B cell (primary cell): ENCODE measurements around the gene SLC2A14. TPM values are rescaled to one million over a fixed set of nuclear protein-coding genes. Genes with fewer than 3 reads are reported as not detected.

Experiments
- ATAC-seq: fragments of 200-7000 bp; cut with Tn5 transposase; one replicate; pipeline ENCODE4 v1.10.0; 2021; ENCODE audit warnings: low read depth, mild to moderate bottlenecking, moderate number of reproducible peaks, moderate library complexity
- CTCF ChIA-PET: fragments of 350-600 bp; sonication (Branson Sonifier 250); formaldehyde crosslinking; loops from one replicate; lab custom pipeline; 2021; ENCODE audit warnings: antibody characterized with exemption, inconsistent platforms; lab: Charles Lee
- POLR2A ChIA-PET: fragments of 350-600 bp; sonication (Branson Sonifier 250); formaldehyde crosslinking; loops from one replicate; lab custom pipeline; 2021; ENCODE audit warnings: antibody characterized with exemption; lab: Charles Lee
- DNase-seq: peaks from one replicate; pipeline ENCODE4 v3.0.0; 2013
- H2AFZ ChIP-seq: 2 replicates; pipeline ENCODE4 v1.6.1; 2012; ENCODE audit warnings: mild to moderate bottlenecking, low read depth, low read length; ENCODE audit not compliant: insufficient read depth, poor library complexity, severe bottlenecking
- H3K27ac ChIP-seq, 2 donors: 1 replicate in 1 of 2; 2 replicates in 1 of 2; pipeline ENCODE4 v1.5.1; 2012 to 2013; ENCODE audit warnings: low read length in 2 of 2, mild to moderate bottlenecking in 2 of 2, moderate library complexity in 1 of 2
- H3K27me3 ChIP-seq, 4 experiments: fragments of 200-600 bp in 1 of 4; sonication (generic) in 1 of 4; replicated peaks in 1 of 4; 1 replicate in 2 of 4; 2 replicates in 2 of 4; pipeline versions ENCODE4 v1.6.1 to v1.7.0; 2013 to 2016; ENCODE audit warnings: low read length in 3 of 4, mild to moderate bottlenecking in 2 of 4, mixed read lengths in 1 of 4, moderate library complexity in 1 of 4; ENCODE audit not compliant: insufficient read depth in 4 of 4, control insufficient read depth in 3 of 4; ENCODE audit errors: control extremely low read depth in 1 of 4
- H3K36me3 ChIP-seq, 2 experiments: replicated peaks in 1 of 2; 1 replicate in 1 of 2; 2 replicates in 1 of 2; pipeline versions ENCODE4 v1.6.1 to v1.7.1; 2013; ENCODE audit warnings: low read length in 1 of 2; ENCODE audit not compliant: insufficient read depth in 2 of 2, control insufficient read depth in 1 of 2; ENCODE audit errors: control extremely low read depth in 1 of 2, extremely low read depth in 1 of 2
- H3K4me1 ChIP-seq, 2 donors: fragments of 200-600 bp in 1 of 2; sonication (generic) in 1 of 2; 1 replicate in 1 of 2; 2 replicates in 1 of 2; pipeline versions ENCODE4 v1.5.1 to v1.6.1; 2013 to 2017; ENCODE audit warnings: low read length in 2 of 2; ENCODE audit not compliant: control insufficient read depth in 2 of 2, insufficient read depth in 2 of 2
- H3K4me2 ChIP-seq: replicated peaks from 2 replicates; pipeline ENCODE3; 2012; ENCODE audit warnings: mild to moderate bottlenecking, low read depth, low read length; ENCODE audit not compliant: poor library complexity, severe bottlenecking
- H3K4me3 ChIP-seq, 5 experiments: fragments of 200-600 bp in 1 of 5; sonication (generic) in 1 of 5; 1 replicate in 3 of 5; 2 replicates in 2 of 5; pipeline versions ENCODE4 v1.5.1 to v1.7.0; 2011 to 2016; ENCODE audit warnings: low read length in 4 of 5, mild to moderate bottlenecking in 4 of 5, low read depth in 2 of 5, control low read depth in 1 of 5, moderate library complexity in 1 of 5; ENCODE audit not compliant: insufficient read depth in 1 of 5; ENCODE audit errors: control extremely low read depth in 1 of 5, extremely low read depth in 1 of 5
- H3K79me2 ChIP-seq: fragments of 200-600 bp; sonication (generic); one replicate; pipeline ENCODE4 v1.6.0; 2016; ENCODE audit warnings: low read length; ENCODE audit not compliant: control insufficient read depth, insufficient read depth
- H3K9ac ChIP-seq: fragments of 200-600 bp; sonication (generic); 2 replicates; pipeline ENCODE4 v1.6.1; 2017; ENCODE audit warnings: mild to moderate bottlenecking, low read length, moderate library complexity
- H3K9me3 ChIP-seq, 3 donors: one replicate each; pipeline versions ENCODE4 v1.6.1 to v1.7.1; 2013; ENCODE audit warnings: low read length in 2 of 3; ENCODE audit not compliant: control insufficient read depth in 2 of 3, insufficient read depth in 1 of 3; ENCODE audit errors: control extremely low read depth in 1 of 3
- H4K20me1 ChIP-seq: 2 replicates; pipeline ENCODE4 v1.6.0; 2012; ENCODE audit warnings: mild to moderate bottlenecking, low read length; ENCODE audit not compliant: insufficient read depth, control insufficient read depth, poor library complexity, severe bottlenecking
- H3K27ac Mint-ChIP-seq: one replicate; pipeline ENCODE4 v1.8.0; 2021; ENCODE audit warnings: mixed read lengths
- H3K27me3 Mint-ChIP-seq: one replicate; pipeline ENCODE4 v1.8.0; 2021; ENCODE audit warnings: mixed read lengths
- H3K4me1 Mint-ChIP-seq: one replicate; pipeline ENCODE4 v1.8.0; 2021; ENCODE audit warnings: mixed read lengths
- H3K4me3 Mint-ChIP-seq: one replicate; pipeline ENCODE4 v1.8.0; 2021; ENCODE audit warnings: mixed read lengths
- H3K9me3 Mint-ChIP-seq: one replicate; pipeline ENCODE4 v1.8.0; 2022; ENCODE audit warnings: mixed read lengths; ENCODE audit not compliant: insufficient read depth
- EZH2 ChIP-seq: IDR thresholded peaks from 2 replicates; pipeline ENCODE4 v1.6.1; 2012; ENCODE audit warnings: borderline replicate concordance, low read depth, mild to moderate bottlenecking, moderate library complexity, low read length; ENCODE audit not compliant: insufficient read depth, poor library complexity, severe bottlenecking
- WGBS: methylation state at CpG from one replicate; pipeline ENCODE4 v1.1.5; 2013; ENCODE audit warnings: missing lambda C conversion rate; ENCODE audit not compliant: insufficient coverage; 5-methylcytosine and 5-hydroxymethylcytosine counted together
- intact Hi-C: fragments of 100-400 bp; cut with micrococcal nuclease; formaldehyde crosslinking; loops from one replicate; pipeline ENCODE4 v1.10.0; 2022
- polyA plus RNA-seq: library from polyadenylated mRNA; depleted of rRNA; stranded (reverse); fragments of >200 nt; gene quantifications from 2 replicates; pipeline ENCODE4 v1.2.3, GENCODE V29; 2012
- total RNA-seq, 2 donors: library from RNA; stranded (reverse); fragments of 120-200 nt in 1 of 2; gene quantifications; 1 replicate in 1 of 2; 2 replicates in 1 of 2; pipeline versions ENCODE4 v1.2.3 to v1.2.4, GENCODE V29; 2013 to 2022
- TF ChIP-seq, protein P1 (sequence below): fragments of 200-600 bp; IDR thresholded peaks from one replicate; pipeline ENCODE4 v1.8.0; 2022; ENCODE audit warnings: antibody characterized with exemption, mild to moderate bottlenecking

The SLC2A14 gene
- total and polyA plus RNA-seq, 2 donors (not counting 1 experiment from before 2014, with no cell fraction given): 2.5 to 4.7 TPM

DNA sequence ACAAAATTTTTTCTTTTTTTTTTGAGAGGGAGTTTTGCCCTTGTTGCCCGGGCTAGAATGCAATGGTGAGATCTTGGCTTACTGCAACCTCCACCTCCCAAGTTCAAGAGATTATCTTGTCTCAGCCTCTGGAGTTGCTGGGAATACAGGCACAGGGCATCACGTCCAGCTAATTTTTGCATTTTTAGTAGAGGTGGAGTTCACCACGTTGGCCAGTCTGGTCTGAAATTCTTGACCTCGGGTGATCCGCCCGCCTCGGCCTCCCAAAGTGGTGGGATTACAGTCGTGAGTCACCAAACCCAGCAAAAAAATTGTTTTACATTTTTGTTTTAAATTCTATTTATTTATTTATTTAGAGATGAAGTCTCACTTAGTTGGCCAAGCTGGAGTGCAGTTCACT lies 4.7 kb upstream of the SLC2A14 start:
- H3K4me1 ChIP-seq: peaks cover 5 to 9% of the 10 kb centered on the region in 2 donors
- no peaks in the 10 kb centered on the region for H3K4me1 Mint-ChIP-seq
- ATAC-seq (no peak), DNase-seq (no peak)
- no peak overlapping the region for H3K27ac Mint-ChIP-seq
- WGBS: 70% methylated on average over 2 of the region's 8 CpGs
- H3K27ac ChIP-seq: no peak overlapping the region
- no peaks in the 10 kb centered on the region for H3K9me3 Mint-ChIP-seq
- H2AFZ ChIP-seq: no peak overlapping the region
- peaks cover 8% of the 10 kb centered on the region for H3K27me3 Mint-ChIP-seq
- no peak overlapping the region for H3K9ac ChIP-seq
- peaks cover 0 to 6% (median 0%) of the 10 kb centered on the region in 3 donors for H3K9me3 ChIP-seq
- H3K4me3 ChIP-seq: no peak overlapping the region
- POLR2A ChIA-PET: interaction anchor here (0.6 kb wide), 1 partner anchor 22 kb away, joined by 3 read pairs; no protein-coding TSS in a partner anchor
- TF ChIP-seq, protein P1, sequence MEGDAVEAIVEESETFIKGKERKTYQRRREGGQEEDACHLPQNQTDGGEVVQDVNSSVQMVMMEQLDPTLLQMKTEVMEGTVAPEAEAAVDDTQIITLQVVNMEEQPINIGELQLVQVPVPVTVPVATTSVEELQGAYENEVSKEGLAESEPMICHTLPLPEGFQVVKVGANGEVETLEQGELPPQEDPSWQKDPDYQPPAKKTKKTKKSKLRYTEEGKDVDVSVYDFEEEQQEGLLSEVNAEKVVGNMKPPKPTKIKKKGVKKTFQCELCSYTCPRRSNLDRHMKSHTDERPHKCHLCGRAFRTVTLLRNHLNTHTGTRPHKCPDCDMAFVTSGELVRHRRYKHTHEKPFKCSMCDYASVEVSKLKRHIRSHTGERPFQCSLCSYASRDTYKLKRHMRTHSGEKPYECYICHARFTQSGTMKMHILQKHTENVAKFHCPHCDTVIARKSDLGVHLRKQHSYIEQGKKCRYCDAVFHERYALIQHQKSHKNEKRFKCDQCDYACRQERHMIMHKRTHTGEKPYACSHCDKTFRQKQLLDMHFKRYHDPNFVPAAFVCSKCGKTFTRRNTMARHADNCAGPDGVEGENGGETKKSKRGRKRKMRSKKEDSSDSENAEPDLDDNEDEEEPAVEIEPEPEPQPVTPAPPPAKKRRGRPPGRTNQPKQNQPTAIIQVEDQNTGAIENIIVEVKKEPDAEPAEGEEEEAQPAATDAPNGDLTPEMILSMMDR: no peak
- no peak for TF ChIP-seq EZH2
- intact Hi-C loops: no loop called here
- no peaks in the 10 kb centered on the region for H4K20me1 ChIP-seq
- CTCF ChIA-PET: no interaction called here
- no peak overlapping the region for H3K4me2 ChIP-seq
- no peaks in the 10 kb centered on the region for H3K36me3 ChIP-seq
- H3K27me3 ChIP-seq: peaks cover 0 to 10% (median 6%) of the 10 kb centered on the region in 4 experiments
- H3K79me2 ChIP-seq: no peaks in the 10 kb centered on the region
- no peak overlapping the region for H3K4me3 Mint-ChIP-seq

- ChIA-PET POLR2A (no interaction called here), CTCF (no interaction called here)
- Mint-ChIP-seq H3K27me3 (peaks cover 37% of the 10 kb centered on the region), H3K4me1 (no peaks in the 10 kb centered on the region), H3K27ac (no peak overlapping the region), H3K9me3 (no peaks in the 10 kb centered on the region), H3K4me3 (no peak overlapping the region)
- ATAC-seq: no peak
- Histone ChIP-seq H3K36me3 (no peaks in the 10 kb centered on the region), H3K4me3 (no peak overlapping the region), H3K4me2 (no peak overlapping the region), H2AFZ (no peak overlapping the region), H3K79me2 (no peaks in the 10 kb centered on the region), H3K4me1 (peaks cover 5 to 10% of the 10 kb centered on the region in 2 donors), H3K9me3 (peaks cover 0 to 12% (median 0%) of the 10 kb centered on the region in 3 donors), H3K27me3 (peaks cover 0 to 27% (median 17%) of the 10 kb centered on the region in 4 experiments), H3K9ac (no peak overlapping the region), H3K27ac (no peak overlapping the region), H4K20me1 (no peaks in the 10 kb centered on the region)
- TF ChIP-seq, protein P1: no peak
- TF ChIP-seq EZH2: no peak
- 92% methylated on average over 2 of the region's 3 CpGs for WGBS
- intact Hi-C loops: no loop called here
- no peak for DNase-seq
Measured at GRCh38 chr12:7870335-7870734, 2.4 kb downstream of the SLC2A14 start.
